Colonic mucosa (tissue), 4 donors: ENCODE data around the gene RASGRF2. TPM values are rescaled to one million over a fixed set of nuclear protein-coding genes. Genes with fewer than 3 reads are reported as not detected.

Source experiments
- DNase-seq: peaks from one replicate; pipeline ENCODE4 v3.0.0-alpha.2; 2020
- H3K27ac ChIP-seq: fragments of 200-600 bp; one replicate; pipeline ENCODE4 v1.8.0; 2021
- H3K27me3 ChIP-seq: fragments of 200-600 bp; one replicate; pipeline ENCODE4 v1.8.0; 2021
- H3K36me3 ChIP-seq: fragments of 200-600 bp; one replicate; pipeline ENCODE4 v1.8.0; 2021
- H3K4me1 ChIP-seq: fragments of 200-600 bp; one replicate; pipeline ENCODE4 v1.8.0; 2021; ENCODE audit warnings: mild to moderate bottlenecking
- H3K4me3 ChIP-seq: fragments of 200-600 bp; one replicate; pipeline ENCODE4 v1.8.0; 2021
- H3K9ac ChIP-seq, 2 donors: one replicate each; pipeline ENCODE4 v1.7.0; 2013; ENCODE audit warnings: control low read depth in 2 of 2, low read depth in 2 of 2, low read length in 2 of 2
- H3K9me3 ChIP-seq: fragments of 200-600 bp; one replicate; pipeline ENCODE4 v1.8.0; 2021
- CTCF ChIP-seq: fragments of 200-600 bp; IDR thresholded peaks from one replicate; pipeline ENCODE4 v1.8.0; 2022; ENCODE audit warnings: antibody characterized with exemption, mild to moderate bottlenecking
- intact Hi-C: fragments of 100-400 bp; cut with DNase I; formaldehyde crosslinking; loops from one replicate; pipeline ENCODE4 v1.14.1; 2022
- total RNA-seq, 2 donors: library from RNA; stranded (reverse); fragmentation: NEBNext Ultra II Directional in 1 of 2; extraction: Animal tissue kit (Norgen Biotek cat#: 25700) in 1 of 2; gene quantifications; one replicate each; pipeline ENCODE4 v1.2.1, GENCODE V29; 2021
- donor health status: healthy.
- donor health status: DM: no; HTN: no; CAD: no.
- donor health status: DM: no; HTN: no; CAD: no.

Gene RASGRF2
- total RNA-seq, 2 donors from 2014 or later: 2.8 to 3.5 TPM

GRCh38 chr5:80962630-80963520 is 2.7 kb downstream of the RASGRF2 start:
- H3K27ac ChIP-seq: no peak overlapping the region
- intact Hi-C loops: no loop called here
- H3K4me3 ChIP-seq: no peak overlapping the region

GRCh38 chr5:80963521-80963895 is 3.3 kb downstream of the RASGRF2 start:
- H3K36me3 ChIP-seq: no peaks in the 10 kb centered on the region
- H3K9me3 ChIP-seq: no peaks in the 10 kb centered on the region
- H3K4me1 ChIP-seq: no peaks in the 10 kb centered on the region
- intact Hi-C loops: no loop called here
- no peak for DNase-seq
- H3K27ac ChIP-seq: no peak overlapping the region
- no peak overlapping the region for H3K9ac ChIP-seq
- H3K27me3 ChIP-seq: peaks cover 16% of the 10 kb centered on the region
- TF ChIP-seq CTCF: no peak
- H3K4me3 ChIP-seq: no peak overlapping the region

More at GRCh38 chr5:80962630-80963520, 2.7 kb downstream of the RASGRF2 start:
- H3K27me3 ChIP-seq: peaks cover 16% of the 10 kb centered on the region
- no peak for DNase-seq
- H3K4me1 ChIP-seq: no peaks in the 10 kb centered on the region
- no peak overlapping the region for H3K9ac ChIP-seq
- no peak for TF ChIP-seq CTCF
- H3K9me3 ChIP-seq: no peaks in the 10 kb centered on the region
- H3K36me3 ChIP-seq: no peaks in the 10 kb centered on the region

GRCh38 chr5:80963966-80964481 is 3.9 kb downstream of the RASGRF2 start:
- H3K9ac ChIP-seq: no peak overlapping the region
- H3K27ac ChIP-seq: no peak overlapping the region
- TF ChIP-seq CTCF: no peak
- no peaks in the 10 kb centered on the region for H3K9me3 ChIP-seq
- no peaks in the 10 kb centered on the region for H3K36me3 ChIP-seq
- intact Hi-C loops: no loop called here
- H3K4me3 ChIP-seq: no peak overlapping the region
- peaks cover 14% of the 10 kb centered on the region for H3K27me3 ChIP-seq
- no peak for DNase-seq
- H3K4me1 ChIP-seq: no peaks in the 10 kb centered on the region

GRCh38 chr5:80964491-80964890 is 4.3 kb downstream of the RASGRF2 start:
- Histone ChIP-seq H3K27me3 (peaks cover 9% of the 10 kb centered on the region), H3K4me1 (no peaks in the 10 kb centered on the region), H3K9ac (no peak overlapping the region), H3K4me3 (no peak overlapping the region), H3K27ac (no peak overlapping the region), H3K36me3 (no peaks in the 10 kb centered on the region), H3K9me3 (no peaks in the 10 kb centered on the region)
- no peak for TF ChIP-seq CTCF
- intact Hi-C loops: no loop called here
- DNase-seq: no peak

GRCh38 chr5:80964919-80965318 is 4.8 kb downstream of the RASGRF2 start:
- no peaks in the 10 kb centered on the region for H3K9me3 ChIP-seq
- H3K9ac ChIP-seq: no peak overlapping the region
- TF ChIP-seq CTCF: no peak
- H3K4me1 ChIP-seq: no peaks in the 10 kb centered on the region
- DNase-seq: no peak
- H3K27me3 ChIP-seq: peaks cover 5% of the 10 kb centered on the region
- no peak overlapping the region for H3K4me3 ChIP-seq
- intact Hi-C loops: no loop called here
- no peaks in the 10 kb centered on the region for H3K36me3 ChIP-seq
- H3K27ac ChIP-seq: no peak overlapping the region
